HS-27A (cell line): Measurements from ENCODE around the gene PCBP4.
A peak's percentile ranks its signal among the peaks of the same experiment; 100 is the strongest.
"Not testable (repeated sequence)": the region's sequence is repeated elsewhere in the genome, so short reads cannot be mapped to it uniquely, and the experiment has no call there.

ENCODE experiments used
- DNase-seq: peaks from one replicate; pipeline ENCODE4 v3.0.0-alpha.2; 2012; ENCODE audit warnings: low read depth, missing footprints

Gene PCBP4

DNA sequence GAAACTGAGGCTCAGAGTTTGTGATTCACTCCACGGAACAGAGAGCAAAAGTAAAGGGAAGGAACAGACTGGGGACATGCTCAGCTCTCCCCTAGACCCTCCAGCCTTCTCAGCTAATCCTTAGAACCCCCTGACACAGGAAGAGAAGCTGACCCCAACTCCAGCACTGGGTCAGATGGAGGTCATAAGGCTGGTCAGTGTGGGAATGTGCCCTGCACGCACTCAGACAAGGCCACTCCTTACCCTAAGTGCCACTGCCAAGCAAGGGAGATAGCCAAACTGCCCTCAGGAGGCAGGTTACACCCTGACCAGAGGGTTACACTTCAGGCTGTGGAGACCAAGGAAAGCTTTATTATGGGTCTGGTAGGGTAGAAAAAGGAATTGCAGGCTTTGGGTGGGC lies 27.3 kb upstream of the PCBP4 start:
- DNase-seq, result no peak

DNA sequence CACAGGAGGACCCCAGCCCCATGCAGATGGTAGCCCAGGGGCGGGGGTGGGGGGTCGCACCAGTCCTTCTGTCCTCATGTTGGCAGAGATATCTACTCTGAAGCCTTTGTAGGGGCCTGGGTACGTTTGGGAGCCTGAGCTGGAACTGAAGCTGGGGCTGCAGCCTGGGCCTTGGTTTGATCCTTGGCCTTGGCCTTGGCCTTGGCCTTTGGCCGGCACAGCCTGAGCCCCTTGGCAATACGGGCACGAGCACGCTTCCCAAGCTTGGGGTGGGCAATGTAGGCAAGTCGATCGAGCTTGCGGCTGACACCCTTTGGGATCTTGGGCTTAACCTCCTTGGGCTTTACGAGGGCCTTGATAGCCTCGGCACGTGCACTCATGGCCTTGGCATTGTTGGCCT lies 26.4 kb upstream of the PCBP4 start:
- not testable (repeated sequence) for DNase-seq

DNA sequence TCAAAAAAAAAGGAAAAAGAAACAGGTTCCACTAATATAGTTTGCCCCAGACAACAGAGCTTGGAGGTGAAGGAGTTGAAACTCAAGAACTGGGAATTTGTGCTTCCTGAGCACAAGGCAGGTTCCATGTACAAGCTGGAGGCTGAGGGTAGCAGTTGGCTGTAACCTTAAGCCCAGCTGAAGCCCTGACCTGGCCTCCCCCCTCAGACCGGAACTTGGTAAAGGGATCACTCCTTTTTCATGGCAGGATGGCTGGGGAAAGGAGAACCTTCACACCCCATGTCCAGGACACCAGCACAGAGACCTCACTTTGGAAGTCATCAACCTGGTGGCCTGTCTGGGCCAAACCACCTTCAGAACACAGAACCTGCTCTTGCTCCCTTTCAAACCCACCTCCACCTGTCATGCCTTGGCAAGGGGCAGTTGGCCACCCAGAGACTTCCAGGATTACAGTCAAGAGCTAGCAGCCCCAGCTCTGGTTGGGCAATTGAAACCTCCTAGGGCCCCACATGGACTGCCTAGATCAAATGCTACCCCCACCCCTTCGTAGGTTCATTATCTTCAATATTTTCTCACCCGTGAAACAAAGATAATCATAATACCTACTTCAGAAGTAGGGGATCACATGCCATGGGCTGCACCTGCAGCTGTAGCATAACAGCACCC lies 24.9 kb upstream of the PCBP4 start:
- no peak for DNase-seq

DNA sequence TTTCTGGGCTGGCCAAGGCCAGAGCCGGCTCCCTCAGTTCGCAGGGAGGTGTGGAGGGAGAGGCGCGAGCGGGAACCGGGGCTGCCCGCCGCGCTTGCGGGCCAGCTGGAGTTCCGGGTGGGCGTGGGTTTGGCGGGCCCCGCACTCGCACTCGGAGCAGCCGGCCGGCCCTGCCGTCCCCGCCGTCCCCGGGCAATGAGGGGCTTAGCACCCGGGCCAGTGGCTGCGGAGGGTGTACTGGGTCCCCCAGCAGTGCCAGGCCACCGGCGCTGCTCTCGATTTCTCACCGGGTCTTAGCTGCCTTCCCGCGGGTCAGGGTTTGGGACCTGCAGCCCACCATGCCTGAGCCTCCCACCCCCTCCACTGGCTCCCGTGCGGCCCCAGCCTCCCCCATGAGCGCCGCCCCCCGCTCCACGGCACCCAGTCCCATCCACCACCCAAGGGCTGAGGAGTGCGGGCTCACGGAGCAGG lies 23.3 kb upstream of the PCBP4 start:
- DNase-seq, result not testable (repeated sequence)

DNA sequence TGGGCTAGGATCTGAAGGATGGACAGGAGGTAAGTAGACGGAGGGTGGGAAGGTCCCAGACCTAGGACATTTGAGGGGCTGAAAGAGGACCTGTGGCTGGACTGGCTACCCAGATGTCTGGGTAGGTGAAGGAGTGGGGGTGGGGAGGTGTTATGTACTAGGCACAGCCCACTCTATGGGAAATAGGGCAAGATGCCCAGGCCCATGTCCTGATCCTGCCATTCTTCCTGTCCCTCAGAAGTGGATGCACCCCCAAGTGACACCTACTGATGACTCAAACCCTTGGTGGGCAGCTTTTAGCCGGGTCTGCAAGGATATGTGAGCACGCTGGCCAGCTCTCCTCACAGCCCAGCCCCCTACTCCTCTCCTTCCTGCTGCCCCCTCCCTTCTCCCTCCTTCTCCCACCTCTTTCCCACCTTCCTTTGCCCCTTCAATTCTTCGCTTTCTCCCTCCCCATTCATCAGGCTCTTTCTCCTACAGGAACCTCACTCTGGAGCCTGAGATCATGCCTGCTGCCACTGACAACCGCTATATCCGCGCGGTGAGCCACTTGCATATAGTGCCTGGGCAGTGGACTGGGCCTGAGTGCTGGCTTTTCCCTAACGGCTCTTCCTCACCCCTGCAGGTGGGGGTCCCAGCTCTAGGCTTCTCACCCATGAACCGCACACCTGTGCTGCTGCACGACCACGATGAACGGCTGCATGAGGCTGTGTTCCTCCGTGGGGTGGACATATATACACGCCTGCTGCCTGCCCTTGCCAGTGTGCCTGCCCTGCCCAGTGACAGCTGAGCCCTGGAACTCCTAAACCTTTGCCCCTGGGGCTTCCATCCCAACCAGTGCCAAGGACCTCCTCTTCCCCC lies 21.3 kb upstream of the PCBP4 start:
- no peak for DNase-seq

DNA sequence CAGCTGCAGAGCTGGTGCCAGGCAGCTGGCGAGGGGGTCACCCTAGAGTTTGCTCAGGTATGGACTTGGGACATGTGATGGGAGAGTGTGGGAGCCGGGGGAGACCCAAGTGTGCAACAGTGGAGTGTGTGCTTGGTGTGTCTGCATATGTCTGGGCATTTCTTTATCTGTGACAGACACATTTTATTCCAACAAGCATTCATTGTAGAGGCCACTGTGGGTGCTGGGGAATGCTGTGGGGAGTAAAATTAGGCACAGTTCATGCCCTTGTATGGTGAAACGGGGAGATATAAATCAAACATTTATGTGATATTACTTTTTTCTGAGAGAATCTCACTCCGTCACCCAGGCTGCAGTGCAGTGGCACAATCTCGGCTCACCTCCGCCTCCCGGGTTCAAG lies 20.3 kb upstream of the PCBP4 start:
- no peak for DNase-seq

DNA sequence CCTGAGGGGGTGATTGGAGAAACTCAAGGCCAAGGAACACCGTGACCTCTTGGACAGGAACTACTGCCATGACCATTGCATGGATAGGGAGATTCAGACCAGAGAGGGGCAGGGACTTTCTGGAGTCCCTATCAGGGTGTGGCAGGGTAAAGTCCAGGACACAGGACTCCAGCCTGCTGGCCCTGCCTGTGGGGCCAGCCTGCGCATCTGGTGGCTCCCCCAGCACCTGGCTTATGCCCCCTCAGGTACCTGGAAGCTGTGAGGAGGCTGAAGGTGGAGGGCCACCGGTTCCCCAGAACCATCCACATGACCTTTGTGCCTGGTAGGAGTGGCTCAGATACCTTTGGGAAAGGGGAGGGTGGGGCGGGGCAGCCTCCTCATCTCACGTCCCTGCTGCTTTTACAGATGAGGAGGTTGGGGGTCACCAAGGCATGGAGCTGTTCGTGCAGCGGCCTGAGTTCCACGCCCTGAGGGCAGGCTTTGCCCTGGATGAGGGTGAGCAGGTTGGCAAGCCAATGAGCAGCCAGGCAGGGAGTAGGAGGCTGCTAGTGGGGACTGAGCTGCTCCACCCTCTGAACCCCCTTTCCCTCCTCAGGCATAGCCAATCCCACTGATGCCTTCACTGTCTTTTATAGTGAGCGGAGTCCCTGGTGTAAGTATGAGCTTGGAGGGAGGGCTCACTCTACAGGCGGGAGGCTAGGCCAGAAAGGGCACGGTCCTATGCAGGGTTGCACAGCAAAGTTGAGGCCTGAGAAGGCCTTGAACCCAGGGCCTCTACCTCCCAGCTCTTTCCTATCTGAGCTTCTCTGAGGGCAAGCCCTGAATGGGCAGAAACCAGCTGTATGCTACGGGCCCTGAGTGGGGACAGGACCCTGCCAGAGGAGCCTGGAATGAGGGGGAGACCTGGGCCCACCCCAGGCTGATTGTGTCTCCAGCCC lies 19.0 kb upstream of the PCBP4 start:
- no peak for DNase-seq

DNA sequence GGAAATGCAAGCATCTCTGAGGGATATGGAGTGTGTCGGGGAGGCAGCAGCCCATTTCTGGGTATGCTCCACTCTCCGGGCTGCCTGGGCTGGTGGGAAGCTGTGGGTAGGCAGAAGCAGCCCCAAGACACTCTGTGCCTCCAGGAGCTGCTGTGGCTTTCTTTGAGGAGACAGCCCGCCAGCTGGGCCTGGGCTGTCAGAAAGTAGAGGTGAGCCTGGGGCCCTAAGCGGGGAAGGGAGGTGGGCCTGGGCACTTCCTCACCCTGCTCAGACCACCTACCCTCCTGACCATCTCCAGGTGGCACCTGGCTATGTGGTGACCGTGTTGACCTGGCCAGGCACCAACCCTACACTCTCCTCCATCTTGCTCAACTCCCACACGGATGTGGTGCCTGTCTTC lies 17.8 kb upstream of the PCBP4 start:
- DNase-seq, result no peak

DNA sequence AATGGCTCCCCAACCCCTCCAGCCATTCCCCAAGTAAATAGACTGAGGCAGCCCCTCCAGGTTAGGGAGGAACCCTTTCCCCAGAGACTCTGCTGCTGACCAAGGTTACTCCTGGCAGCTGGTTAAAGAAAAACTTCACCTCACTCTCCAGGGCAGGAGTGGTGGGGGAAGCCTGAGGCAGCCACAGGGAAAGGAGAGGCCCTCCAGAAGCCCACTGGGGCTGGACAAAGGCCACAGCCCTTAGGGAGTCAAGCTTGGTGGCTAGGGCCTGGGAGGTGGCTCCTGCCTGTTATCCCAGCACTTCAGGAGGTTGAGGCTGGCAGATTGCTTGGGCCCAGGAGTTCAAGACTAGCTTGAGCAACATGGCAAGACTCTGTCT lies 17.0 kb upstream of the PCBP4 start:
- DNase-seq, result no peak

DNA sequence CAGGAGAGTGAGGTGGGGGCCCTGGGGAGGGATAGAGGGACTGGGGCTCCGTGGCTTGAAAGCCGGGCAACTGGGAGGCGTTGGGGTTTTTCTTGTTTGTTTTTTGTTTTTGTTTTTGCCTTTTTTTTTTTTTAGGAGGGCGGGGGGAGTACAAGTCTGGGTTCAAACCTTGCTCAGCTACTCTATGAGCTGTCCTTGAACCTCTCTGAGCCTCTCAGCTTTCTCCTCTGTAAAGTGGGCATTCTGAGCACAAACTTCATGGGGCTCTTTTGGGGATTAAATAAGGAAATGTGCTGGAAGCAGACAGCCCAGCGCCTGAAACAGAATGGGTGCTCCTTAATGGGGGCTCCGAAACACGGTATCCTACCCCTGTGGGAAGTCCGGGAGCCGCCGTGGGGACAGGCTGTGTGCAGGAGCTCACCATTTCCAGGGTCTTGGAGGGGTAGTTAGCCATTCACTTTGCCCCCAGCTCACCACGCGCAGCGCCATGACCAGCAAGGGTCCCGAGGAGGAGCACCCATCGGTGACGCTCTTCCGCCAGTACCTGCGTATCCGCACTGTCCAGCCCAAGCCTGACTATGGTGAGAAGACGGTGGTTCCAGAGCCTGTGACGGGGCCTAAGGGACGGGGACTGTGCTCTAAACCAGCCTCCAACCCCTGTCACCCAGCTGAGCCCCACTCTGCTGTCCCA lies 16.5 kb upstream of the PCBP4 start:
- no peak for DNase-seq

DNA sequence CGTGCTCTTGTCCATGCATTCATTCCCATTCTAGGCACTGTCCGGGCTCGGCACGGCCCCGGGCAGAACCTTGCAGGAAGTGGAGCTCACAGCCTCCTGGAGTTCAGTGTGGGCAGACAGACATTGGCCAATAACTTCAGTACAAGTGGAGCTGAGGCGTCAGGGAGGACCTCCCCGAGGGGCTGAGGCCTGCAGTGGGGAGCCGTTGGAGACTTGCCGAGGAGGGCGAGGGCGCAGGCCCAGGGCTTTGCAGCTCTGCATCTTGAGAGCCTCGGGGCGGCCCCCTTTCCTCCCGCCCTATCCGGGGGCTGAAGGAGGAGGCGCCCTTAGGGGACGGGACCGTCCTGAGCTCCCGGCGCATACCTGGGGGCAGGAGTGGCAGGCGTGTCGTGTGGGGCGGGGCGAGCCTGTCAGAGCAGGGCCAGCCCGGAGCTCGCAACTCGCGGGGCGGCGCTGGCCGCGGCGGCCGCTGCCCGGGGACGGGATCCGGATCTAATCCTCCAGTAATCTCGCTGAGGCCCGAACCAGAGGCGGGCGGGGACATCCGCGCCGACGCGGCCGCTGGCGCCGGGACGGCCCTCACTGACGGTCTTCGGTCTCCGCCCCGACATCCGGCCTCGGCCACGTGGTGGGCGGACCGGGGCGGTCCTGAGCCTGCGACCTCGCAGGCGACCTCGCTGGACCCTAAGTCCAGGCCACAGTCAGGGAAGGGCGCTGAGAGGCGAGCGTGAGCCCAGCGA lies 15.8 kb upstream of the PCBP4 start, which contains the start of gene ACY1:
ACY1 (plus strand) TSS at position 698 of the 740 bp plus-strand sequence. CDS start 530 bp downstream, outside the sequence.
- peak; percentile 66 for DNase-seq

DNA sequence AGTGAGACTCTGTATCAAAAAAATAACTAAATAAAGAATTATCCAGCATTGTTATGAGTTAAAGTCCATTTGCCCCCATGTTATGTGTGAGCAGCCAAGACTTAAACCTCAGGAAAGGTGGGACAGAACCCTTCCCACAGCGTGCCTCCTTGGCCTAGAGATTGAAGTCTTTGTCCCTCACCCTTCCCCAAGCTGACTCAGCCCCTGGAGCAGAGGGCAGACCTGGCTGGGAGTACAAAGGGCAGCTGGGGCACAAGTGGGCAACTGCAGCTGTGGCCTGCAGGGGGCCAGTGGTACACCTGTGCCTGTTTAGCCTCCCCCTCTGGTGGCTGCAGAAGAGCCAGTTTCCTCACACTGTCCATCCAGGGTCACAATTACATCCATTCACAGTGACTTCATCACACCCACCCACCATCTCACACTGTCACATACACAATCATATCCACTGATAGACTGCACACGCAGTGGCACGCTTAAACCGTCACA lies 15.1 kb upstream of the PCBP4 start:
- no peak for DNase-seq

DNA sequence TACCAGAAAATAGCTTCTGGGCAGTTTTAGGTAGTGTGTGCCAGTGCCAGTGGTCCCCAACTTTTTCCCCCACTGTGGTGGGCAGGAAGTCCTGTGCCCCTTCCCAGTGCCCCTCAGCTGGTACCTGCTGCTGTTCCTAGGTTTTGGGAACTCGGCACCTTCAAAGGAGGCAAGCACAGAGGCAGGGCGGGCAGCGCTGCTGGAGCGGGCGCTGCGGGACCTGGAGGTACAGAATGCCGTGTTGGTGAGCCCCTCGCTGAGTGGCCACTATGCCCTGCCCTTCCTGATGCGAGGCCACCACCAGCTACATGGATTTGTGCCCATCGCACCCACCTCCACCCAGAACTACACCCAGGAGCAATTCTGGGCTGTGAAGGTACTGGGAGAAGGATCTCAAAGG lies 13.0 kb upstream of the PCBP4 start:
- DNase-seq, result no peak

DNA sequence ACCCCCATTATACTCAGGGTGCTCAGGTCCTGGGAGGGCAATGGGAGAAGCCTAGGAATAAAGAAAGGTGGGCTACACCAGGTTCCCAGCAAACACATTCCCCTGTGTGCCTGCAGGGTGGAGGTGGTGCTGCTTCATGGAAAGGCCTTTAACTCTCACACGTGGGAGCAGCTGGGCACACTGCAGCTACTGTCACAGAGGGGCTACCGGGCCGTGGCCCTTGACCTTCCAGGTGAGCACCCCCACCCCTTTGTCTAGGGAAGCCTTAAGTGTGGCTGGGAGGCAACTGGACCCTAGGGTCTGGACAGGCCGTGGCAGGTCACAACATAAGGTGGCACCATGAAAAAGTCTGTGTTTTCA lies 10.9 kb upstream of the PCBP4 start:
- no peak for DNase-seq

DNA sequence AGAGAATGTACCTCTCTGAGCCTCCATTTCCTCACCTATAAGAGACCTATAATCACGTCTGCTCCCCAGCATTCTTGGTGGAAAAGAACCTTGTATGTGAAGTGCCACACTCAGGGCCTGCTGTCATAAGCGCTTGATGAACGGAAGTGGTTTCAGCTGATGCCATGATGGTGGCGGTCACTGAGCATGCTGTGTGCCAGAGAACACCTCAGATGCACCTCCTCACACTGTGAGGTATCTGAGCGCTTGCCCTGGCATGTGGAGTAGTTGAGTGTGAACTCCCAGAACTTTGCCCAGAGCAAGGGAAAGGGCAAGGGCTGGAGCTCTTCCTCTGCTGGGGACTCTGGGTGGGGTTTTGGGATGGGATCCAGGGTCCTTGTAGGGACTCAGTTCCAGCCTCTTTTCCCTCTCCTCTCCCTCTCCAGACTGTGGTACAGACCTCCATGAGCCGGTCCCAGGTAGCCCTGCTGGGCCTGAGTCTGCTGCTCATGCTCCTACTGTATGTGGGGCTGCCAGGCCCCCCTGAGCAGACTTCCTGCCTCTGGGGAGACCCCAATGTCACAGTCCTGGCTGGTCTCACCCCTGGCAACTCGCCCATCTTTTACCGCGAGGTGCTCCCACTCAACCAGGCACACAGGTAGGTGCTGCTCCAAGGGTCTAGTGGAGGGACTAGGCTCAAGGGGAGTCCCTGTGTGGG lies 10.3 kb upstream of the PCBP4 start:
- no peak for DNase-seq

DNA sequence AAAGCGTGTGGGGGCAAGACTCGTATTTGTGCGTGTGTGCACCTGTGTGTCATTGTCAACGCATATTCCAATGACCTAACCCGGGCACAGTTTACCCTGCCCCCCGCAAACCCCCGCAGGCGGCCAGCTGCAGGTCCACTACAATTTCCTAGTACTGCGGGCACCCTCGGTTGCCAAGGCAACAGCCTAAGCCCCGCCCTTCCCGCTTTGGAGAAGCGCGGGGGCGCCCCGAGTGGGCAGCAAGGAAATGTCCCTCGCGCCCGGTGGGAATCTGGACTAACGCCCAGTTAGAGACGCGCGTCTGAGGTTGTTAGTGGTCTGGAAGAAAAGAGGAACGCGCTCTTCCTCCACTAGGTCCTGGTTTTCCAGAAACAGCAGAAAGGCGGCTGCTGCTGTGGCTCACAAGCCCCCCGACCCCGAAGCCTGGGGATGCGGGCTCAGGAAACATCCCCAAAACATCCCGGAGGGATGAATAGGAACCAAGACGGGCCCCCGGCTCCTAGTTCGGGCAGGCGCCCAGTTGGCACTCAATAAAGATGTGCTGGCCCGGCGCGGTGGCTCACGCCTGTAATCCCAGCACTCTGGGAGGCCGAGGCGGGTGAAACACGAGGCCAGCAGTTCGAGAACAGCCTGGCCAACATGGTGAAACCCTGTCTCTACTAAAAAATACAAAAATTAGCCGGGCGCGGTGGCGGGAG lies 8.7 kb upstream of the PCBP4 start:
- DNase-seq, result no peak

DNA sequence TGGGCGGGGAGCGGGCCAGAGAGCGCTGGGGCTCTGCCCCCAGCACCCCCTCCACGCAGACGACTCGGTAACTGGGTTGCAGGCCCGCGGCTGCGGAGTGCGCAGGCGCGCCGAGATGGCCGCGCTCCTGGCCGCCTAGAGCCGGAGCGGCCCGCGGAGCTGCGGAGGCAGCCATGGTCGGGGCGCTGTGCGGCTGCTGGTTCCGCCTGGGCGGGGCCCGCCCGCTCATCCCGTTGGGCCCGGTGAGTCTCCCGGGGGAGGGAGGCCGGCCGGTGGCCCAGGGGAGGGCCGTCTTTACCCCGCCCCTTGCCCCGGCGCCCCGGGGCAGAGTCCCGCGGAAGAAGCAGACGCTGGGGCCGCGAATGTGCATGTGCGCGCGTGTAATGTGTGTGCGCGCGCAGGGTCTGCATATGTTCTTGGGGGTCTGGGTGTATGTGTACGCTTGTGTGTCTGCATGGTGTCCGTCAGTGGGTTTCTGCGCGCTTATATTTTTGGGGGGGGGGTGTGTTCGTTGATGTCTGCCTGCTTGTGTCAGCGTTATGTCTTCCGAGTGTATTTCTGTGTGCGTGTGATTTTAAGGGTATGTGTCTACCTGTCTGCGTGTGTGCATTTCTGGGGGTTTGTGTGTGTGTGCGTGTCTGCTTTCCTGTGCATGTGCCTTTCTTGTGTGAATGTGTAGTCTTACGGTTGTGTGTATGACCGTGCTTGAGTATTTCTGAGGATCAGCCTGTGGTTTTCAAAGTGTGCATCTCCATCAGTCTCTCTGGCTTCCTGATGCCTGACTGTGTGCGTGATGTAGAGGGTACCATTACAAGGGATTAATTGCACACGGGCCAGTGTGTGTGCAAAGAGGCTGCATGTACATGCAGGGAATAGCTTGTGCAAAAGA lies 8.0 kb upstream of the PCBP4 start, which contains the start of gene ABHD14A:
ABHD14A (plus strand) TSS at position 102 of the 889 bp plus-strand sequence; CDS start at position 174, 72 bp downstream.
- DNase-seq, result no peak

DNA sequence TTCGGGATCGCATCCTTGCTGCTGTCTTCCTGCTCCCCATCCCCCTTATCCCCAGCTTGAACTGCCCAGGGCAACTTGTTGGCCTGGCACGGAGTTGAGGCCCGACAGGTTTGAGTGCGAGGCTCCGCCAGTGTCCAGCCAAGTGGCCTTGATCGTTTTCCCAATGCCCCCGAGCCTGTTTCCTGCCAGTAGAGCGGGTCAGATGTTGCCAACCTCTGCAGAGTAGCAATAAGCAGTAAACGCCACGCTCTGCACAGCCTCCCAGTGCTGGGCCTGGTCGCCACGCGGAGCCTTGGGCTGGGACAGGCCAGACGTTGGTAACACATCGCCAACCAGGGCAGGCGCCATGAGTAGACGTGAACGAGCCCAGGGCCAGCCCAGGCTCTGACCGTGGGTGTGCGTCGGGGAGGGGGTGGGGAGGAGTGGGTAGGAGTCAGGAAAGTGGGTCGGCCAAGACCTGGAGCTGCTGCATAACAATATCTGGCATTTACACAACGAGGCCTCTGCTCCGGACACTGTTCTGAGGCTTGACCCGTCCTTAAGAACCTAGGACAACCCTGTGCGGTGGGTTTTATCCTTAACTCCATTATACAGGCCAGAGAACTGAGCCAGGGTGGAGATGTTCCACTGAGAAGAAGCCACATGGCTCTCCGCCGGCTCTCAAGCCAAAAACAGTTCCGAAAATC lies 7.2 kb upstream of the PCBP4 start:
- no peak for DNase-seq
